ENCODE data around the gene ITPA. TPM values are rescaled to one million over a fixed set of nuclear protein-coding genes. Genes with fewer than 3 reads are reported as not detected.

Gene ITPA
- total and polyA plus RNA-seq, 2 of the 13 experiments (the other 11 are each of a cell fraction or from before 2014, with no cell fraction given): 60.1 to 103 TPM

- no peak for TF ChIP-seq FUBP1 (CRISPR knock-in tag; IDR thresholded peaks at IDR 0.05; ENCODE audit: borderline replicate concordance)
- 0 out of 2 replicates have a peak, but pooled peaks have one; percentile 16 for TF ChIP-seq HOXD1 (CRISPR knock-in tag; IDR thresholded peaks at IDR 0.05)
- TF ChIP-seq THAP8 (CRISPR knock-in tag; IDR thresholded peaks at IDR 0.05; ENCODE audit: borderline replicate concordance): no peak
- 0 out of 2 replicates have a peak, but pooled peaks have one; percentile 14 for TF ChIP-seq ZNF574 (CRISPR knock-in tag; IDR thresholded peaks at IDR 0.05)
- no peak for TF ChIP-seq RELA (CRISPR knock-in tag; IDR thresholded peaks at IDR 0.05)
- TF ChIP-seq ZNF710 (CRISPR knock-in tag; IDR thresholded peaks at IDR 0.05; ENCODE audit: borderline replicate concordance): no peak
- TF ChIP-seq ZC3H13 (CRISPR knock-in tag; IDR thresholded peaks at IDR 0.05): no peak
- TF ChIP-seq ZFP91 (CRISPR knock-in tag; IDR thresholded peaks at IDR 0.05; ENCODE audit: borderline replicate concordance): peak; percentile 17; the same call in 1 of the 2 replicates
- TF ChIP-seq NFIB (CRISPR knock-in tag; IDR thresholded peaks at IDR 0.05; ENCODE audit: borderline replicate concordance): no peak
- no peak for TF ChIP-seq MEIS2 (CRISPR knock-in tag; IDR thresholded peaks at IDR 0.05)
Measured at GRCh38 chr20:3163099-3164042, 45.9 kb upstream of the ITPA start (continued).

All from HepG2 (cell line).